Right atrium auricular region (tissue), 2 donors: ENCODE results near the gene MNS1. TPM values are rescaled to one million over a fixed set of nuclear protein-coding genes. Genes with fewer than 3 reads are reported as not detected.

ENCODE experiments used
- DNase-seq: peaks from one replicate; pipeline ENCODE4 v3.0.0-alpha.2; 2019; ENCODE audit warnings: low spot score
- H3K27ac ChIP-seq, 2 donors: fragments of 200-600 bp; sonication (generic); 1 replicate in 1 of 2; 2 replicates in 1 of 2; pipeline ENCODE4 v1.5.1; 2016 to 2019
- H3K27me3 ChIP-seq, 2 donors: fragments of 200-600 bp; sonication (generic); one replicate each; pipeline versions ENCODE4 v1.5.1 to v1.6.0; 2017 to 2019
- H3K36me3 ChIP-seq: fragments of 200-600 bp; sonication (generic); one replicate; pipeline ENCODE4 v1.5.1; 2016
- H3K4me1 ChIP-seq, 2 donors: fragments of 200-600 bp; sonication (generic); one replicate each; pipeline versions ENCODE4 v1.5.1 to v1.6.0; 2017 to 2019
- H3K4me3 ChIP-seq, 2 donors: fragments of 200-600 bp; sonication (generic); 1 replicate in 1 of 2; 2 replicates in 1 of 2; pipeline ENCODE4 v1.5.1; 2017 to 2019; ENCODE audit warnings: mild to moderate bottlenecking in 1 of 2, moderate library complexity in 1 of 2
- H3K9me3 ChIP-seq, 2 donors: fragments of 200-600 bp; sonication (generic); one replicate each; pipeline ENCODE4 v1.5.1; 2019
- CTCF ChIP-seq, 2 donors: fragments of 200-600 bp; sonication (generic); IDR thresholded peaks; one replicate each; pipeline ENCODE4 v1.5.1; 2019; ENCODE audit warnings: antibody characterized with exemption in 2 of 2
- total RNA-seq, 2 donors: library from RNA; depleted of rRNA; stranded (reverse); fragments of >200 nt; gene quantifications; one replicate each; pipeline ENCODE4 v1.1.0, GENCODE V29; 2016

Gene MNS1
- total RNA-seq, 2 donors from 2014 or later: 0.51 to 2.0 TPM

DNA sequence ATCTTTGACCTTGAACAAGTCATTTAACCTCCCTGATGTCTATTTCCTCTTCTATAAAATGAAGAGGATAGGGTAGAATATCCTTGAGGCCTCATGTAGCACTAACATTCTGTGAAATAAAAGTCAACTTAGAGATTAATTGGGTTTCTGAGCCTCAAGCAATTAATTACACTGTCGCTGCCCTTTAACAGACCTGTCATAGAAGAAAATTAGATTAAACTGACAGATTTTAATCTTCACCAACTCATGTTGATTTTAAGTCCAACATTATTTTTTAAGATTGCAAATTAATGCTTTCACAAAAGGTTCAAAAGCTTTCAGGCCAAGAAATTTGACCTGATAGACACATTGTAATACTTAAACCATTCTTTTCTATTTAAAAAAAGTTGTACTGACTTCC is 8.1 kb upstream of the MNS1 start:
- DNase-seq: no peak
- peaks cover 0 to 8% of the 10 kb centered on the region in 2 donors for H3K9me3 ChIP-seq
- no peak overlapping the region for H3K27ac ChIP-seq
- no peak overlapping the region for H3K4me3 ChIP-seq
- no peaks in the 10 kb centered on the region for H3K36me3 ChIP-seq
- TF ChIP-seq CTCF (IDR thresholded peaks at IDR 0.05): no peak
- no peaks in the 10 kb centered on the region for H3K4me1 ChIP-seq
- no peaks in the 10 kb centered on the region for H3K27me3 ChIP-seq

DNA sequence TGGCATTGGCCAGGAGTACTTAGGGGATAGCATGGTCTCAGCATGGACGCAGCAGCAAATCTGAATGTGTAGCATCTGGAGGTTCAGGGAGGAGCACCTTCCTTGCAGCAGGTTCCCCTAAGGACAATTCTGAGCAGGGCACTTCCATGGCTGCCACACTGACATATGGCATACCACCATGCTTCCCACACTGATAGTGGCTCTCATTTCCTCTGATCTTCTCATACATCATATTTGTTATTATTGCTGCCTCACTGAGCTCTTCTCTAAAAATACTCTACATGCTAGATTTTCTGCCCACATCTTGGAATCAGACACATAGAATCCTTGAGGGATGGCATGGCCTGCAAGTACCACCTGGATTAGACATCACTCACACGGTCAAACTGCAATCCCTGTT is 7.3 kb upstream of the MNS1 start:
- no peaks in the 10 kb centered on the region for H3K36me3 ChIP-seq
- no peak for TF ChIP-seq CTCF (IDR thresholded peaks at IDR 0.05)
- no peak overlapping the region for H3K4me3 ChIP-seq
- peaks cover 0 to 1% of the 10 kb centered on the region in 2 donors for H3K9me3 ChIP-seq
- no peak overlapping the region for H3K27ac ChIP-seq
- no peaks in the 10 kb centered on the region for H3K4me1 ChIP-seq
- no peak for DNase-seq
- no peaks in the 10 kb centered on the region for H3K27me3 ChIP-seq

GRCh38 chr15:56471440-56472069 is 6.6 kb upstream of the MNS1 start:
- DNase-seq: no peak
- Histone ChIP-seq H3K4me1 (no peaks in the 10 kb centered on the region), H3K27me3 (no peaks in the 10 kb centered on the region), H3K4me3 (no peak overlapping the region), H3K36me3 (no peaks in the 10 kb centered on the region), H3K27ac (no peak overlapping the region), H3K9me3 (no peaks in the 10 kb centered on the region)
- no peak for TF ChIP-seq CTCF (IDR thresholded peaks at IDR 0.05)

DNA sequence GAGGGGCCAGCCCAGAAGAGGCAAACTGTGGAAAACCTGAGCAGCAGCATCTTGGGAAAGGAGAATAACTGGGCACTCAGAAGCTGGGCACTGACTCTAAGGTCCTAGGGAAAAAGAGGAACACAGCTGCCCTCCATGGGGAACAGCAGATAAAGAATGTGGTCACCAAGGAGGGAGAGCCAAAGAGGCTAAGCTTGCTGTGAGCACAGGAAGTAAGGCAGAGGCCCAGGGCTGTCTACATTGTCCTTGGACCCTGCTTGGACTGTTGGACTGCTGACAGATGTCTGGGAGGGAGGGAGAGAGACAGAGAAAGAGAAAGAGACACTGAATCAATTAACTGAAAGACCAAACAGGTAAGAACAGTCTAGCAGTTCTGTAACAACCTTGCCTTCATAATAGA is 4.5 kb upstream of the MNS1 start:
- H3K36me3 ChIP-seq: no peaks in the 10 kb centered on the region
- no peak overlapping the region for H3K4me3 ChIP-seq
- DNase-seq: no peak
- no peaks in the 10 kb centered on the region for H3K27me3 ChIP-seq
- no peaks in the 10 kb centered on the region for H3K9me3 ChIP-seq
- no peak for TF ChIP-seq CTCF (IDR thresholded peaks at IDR 0.05)
- H3K4me1 ChIP-seq: peaks cover 0 to 8% of the 10 kb centered on the region in 2 donors
- no peak overlapping the region for H3K27ac ChIP-seq

- no peak for DNase-seq
- H3K27ac ChIP-seq: no peak overlapping the region
- no peaks in the 10 kb centered on the region for H3K36me3 ChIP-seq
- no peak overlapping the region for H3K4me3 ChIP-seq
- H3K9me3 ChIP-seq: no peaks in the 10 kb centered on the region
- no peak for TF ChIP-seq CTCF (IDR thresholded peaks at IDR 0.05)
- H3K27me3 ChIP-seq: no peaks in the 10 kb centered on the region
- peaks cover 0 to 13% of the 10 kb centered on the region in 2 donors for H3K4me1 ChIP-seq
These were observed 3.5 kb upstream of the MNS1 start for GRCh38 chr15:56468401-56468800.

GRCh38 chr15:56467616-56468015 is 2.7 kb upstream of the MNS1 start:
- H3K9me3 ChIP-seq: no peaks in the 10 kb centered on the region
- H3K36me3 ChIP-seq: no peaks in the 10 kb centered on the region
- no peak overlapping the region for H3K4me3 ChIP-seq
- H3K27ac ChIP-seq: no peak overlapping the region
- H3K4me1 ChIP-seq: peaks cover 0 to 13% of the 10 kb centered on the region in 2 donors
- no peaks in the 10 kb centered on the region for H3K27me3 ChIP-seq
- DNase-seq: no peak
- no peak for TF ChIP-seq CTCF (IDR thresholded peaks at IDR 0.05)
